Measurements from ENCODE around the gene PFDN1.

- TF ChIP-seq CTCF (IDR thresholded peaks at IDR 0.05) (no peak), POLR2A (IDR thresholded peaks at IDR 0.05) (no peak)
Measured at GRCh38 chr5:140260089-140260656, 42.7 kb downstream of the PFDN1 start.

Measured in adrenal gland (tissue), 5 donors.